GM19395 (cell line): ENCODE data around the gene FHAD1.

Experiments
- ATAC-seq: cut with Tn5 transposase; IDR thresholded peaks from one replicate; pipeline ENCODE4 v1.9.1; 2021; ENCODE audit warnings: mild to moderate bottlenecking, moderate library complexity; ENCODE audit not compliant: unreplicated experiment

Gene FHAD1

DNA sequence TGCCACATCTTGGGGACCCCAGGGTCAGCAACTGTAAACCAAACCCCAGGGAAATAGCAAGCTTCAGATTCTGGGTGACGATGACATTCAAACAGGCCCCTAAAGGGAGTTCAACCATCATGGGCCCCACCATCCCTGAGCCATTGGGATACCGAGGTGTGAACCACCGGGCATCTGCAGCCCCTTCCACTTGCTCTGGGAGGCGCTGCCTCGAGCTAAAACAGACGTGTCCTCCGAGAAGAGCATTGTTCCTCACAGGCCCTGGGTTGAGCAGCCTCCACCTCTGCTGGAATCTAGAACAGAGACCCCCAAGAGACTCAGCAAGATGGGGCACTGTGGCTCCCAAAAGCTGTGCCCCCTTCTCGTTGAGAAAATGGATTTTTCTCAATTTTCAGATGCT lies 143.6 kb downstream of the FHAD1 start:
- no peak for ATAC-seq

DNA sequence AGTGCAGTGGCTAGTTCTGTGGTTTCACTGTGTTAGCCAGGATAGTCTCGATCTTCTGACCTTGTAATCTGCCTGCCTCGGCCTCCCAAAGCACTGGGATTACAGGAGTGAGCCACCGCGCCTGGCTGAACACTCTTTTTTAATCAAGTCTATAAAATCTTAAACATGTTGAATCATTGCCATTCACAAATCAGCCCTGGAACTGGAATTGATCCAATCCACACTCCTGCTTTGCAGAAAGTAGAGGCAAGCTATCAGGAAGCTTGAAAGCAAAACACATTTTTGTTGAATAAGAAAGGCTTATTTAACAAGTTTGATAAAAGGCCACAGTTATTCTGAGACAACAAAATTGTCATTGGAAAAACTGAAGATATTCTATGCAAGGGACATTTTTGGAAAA lies 144.3 kb downstream of the FHAD1 start:
- no peak for ATAC-seq

DNA sequence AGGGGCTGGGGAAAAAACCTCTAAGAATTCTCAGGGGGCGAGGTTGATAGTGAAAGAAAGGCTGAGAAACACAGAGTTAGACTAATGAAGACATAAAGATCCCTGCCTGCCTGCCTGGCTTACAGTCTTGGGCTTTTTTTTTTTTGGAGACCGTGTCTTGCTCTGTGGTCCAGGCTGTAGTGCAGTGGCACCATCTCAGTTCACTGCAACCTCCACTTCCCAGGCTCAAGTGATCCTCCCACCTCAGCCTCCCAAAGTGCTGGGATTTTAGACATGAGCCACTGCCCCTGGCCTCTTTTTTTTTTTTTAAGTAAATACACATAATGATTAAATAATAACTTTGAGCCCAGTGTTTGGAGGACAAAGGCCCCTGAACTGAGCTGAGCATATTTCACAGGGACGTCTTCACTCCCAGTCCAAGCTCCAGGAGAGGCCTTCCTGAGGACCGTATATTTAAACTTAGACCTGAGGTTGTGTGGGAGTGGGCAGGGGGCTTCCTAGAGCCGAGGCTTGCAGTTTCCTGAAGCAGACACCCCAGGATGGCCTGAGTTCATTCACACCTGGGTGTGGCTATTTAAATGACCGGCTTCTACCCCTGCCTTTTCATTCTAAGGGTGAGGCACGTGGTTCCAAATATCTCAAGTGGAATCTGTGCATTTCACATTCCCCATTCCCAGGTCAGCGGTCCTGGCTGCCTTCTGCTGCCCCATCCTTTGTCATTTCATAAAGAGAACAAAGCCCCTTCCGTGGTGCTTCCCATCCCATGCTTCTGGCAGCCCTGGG lies 146.6 kb downstream of the FHAD1 start:
- ATAC-seq = no peak

DNA sequence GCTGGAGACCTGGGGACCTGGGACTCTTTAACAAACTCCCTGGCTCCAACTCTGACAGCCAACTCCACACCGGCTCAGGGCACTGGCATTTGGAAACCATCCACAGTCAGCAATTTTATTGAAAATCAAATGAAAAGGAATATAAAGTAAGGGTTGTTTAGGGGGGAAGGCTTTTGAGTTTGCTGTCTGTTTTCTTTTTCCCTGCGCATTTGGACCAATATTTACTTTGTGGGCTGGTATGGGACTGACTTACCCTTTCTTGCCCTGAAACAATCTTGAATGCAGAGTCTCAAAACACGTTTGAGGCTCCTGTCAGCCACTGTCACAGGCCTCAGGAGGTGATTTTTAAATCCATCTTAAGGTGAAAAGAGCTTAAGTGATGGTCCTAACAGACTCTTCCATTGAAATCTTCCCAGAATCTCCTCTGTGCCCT lies 147.3 kb downstream of the FHAD1 start:
- no peak for ATAC-seq

DNA sequence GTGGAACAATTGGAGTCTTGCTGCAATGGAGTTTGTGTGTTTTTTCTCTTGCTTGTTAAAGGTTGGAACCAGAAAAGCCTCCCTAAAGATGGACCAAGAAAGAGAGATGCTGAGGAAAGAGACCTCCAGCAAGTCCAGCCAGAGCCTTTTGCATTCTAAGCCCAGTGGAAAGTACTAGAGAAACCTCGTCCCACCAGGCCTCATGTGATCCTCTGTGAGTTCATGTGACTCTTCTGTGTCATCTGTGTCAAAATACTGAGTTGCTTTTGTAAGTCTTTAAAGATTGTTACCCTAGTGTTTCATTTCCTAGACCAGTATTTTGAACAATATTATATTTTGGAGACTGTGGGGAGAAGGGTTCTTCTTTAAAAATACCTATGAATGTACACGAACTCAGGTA lies 150.2 kb downstream of the FHAD1 start:
- ATAC-seq = no peak

DNA sequence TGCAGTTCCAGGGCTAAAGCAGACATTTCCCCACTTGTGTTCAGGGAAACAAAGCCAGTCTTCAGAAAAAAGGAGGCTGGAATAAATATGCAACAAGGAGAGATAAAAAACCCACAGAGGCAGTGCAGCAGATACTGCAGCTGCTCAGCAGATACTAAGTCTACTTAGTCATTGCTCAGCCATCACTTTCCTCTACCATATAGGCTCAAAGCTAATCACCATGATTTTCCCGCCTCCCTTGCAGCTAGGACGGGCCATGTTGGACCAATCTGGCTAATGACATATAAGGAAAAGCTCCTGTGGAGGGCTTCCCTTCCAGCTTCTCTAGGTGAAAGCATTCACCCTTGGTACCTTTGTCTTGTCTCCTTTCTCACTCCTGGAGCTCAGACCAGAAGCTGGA lies 152.7 kb downstream of the FHAD1 start:
- no peak for ATAC-seq

DNA sequence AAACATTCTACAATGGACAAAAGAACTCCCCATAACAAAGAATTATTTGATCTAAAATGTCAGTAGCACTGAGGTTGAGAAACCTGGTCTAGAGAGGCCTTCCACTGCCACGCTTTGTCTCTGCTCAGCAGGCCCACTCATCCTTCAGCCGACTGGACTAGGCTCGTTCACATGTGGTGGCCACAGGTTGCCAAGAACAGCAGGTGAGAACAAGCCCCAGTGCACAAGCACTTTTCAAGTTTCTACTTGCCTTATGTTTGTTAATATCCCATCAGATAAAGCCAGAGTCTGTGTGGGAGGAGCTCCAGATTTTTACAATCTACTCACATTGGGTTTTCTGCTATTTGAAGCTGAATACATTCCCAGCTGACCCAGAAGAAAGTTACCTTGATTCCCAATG lies 153.6 kb downstream of the FHAD1 start:
- ATAC-seq = no peak

DNA sequence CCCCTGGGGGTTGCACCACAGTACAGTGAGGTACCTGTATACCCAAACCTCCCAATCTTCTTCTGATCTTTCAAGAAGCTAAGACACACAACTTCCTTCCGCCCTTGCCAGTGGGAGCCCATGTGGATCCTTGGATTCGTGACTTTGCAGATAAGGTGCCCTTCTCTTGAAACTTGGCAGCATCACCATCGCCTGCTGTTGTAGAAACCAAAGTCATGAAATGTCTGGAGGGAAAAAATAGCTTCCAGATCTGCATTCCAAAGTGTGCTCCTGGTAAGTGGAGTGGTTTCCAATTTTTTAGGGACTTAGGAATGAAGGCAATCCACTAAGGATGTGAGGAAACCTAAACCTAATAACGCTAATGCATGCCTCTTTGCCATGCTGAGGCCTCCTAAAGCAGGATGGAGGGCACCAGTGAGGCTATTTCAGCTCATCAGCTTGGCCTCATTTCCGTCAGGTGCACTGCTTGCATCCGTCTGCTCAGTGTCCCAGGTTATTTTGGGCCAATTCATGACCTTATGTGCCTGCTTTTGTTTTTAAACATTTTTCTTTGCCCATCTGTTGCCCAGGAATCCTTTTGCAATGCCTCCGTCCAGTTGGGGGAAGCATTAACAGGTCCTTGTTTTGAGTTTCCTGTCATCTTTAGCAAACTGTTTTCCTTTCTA lies 154.5 kb downstream of the FHAD1 start:
- ATAC-seq = no peak

DNA sequence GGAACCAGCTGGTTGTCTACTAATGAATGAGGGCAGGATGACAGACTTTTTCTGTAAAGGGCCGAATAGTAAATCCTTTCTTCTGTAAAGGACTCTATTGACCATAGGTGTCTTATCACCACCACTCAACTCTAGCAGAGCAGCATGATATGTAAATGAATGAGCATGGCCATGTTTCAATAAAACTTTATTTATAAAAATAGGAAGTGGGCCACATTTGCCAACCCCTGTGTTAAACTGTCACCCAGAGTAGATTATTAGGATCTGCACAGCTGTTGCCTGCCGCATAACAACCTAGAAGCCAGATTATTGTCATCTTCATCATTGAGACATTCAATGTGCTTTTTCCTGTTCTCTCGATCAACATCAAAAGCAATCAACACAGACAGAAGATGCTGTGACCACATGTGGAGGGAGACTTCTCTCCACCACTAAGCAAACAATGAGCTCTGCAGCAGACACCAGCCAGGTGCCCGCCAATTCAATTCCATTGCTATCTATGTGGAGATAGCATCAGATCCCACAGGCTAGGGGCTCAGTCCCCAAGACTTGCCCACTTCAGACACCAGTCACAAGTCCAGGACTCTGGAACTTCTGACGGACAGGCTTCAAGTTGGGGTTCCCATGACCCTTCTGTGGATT lies 155.9 kb downstream of the FHAD1 start:
- ATAC-seq = no peak

DNA sequence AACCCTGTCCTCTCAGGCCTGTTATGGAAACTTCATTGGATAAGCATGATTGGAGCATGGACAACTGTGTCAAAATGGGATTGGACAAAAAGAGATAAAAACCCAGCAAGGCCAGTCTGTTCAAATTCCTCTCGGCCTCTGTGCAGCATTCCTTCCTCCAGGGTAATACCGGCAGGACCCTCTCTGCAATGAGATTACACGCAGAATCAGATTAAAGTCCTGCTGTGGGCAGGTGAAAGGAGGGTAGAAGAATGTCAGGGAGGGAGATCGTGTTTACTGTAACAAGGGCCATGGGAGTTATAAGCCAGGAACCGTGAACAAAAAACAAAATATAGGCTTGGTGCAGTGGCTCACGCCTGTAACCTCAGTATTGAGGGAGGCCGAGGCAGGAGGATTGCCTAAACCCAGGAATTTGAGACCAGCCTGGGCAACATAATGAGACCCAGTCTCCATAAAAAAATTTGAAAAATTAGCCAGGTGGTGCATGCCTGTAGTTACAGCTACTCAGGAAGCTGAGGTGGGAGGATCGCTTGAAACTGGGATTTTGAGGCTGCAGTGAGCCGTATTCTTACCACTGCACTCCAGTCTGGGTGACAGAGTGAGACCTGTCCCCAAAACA lies 157.0 kb downstream of the FHAD1 start:
- no peak for ATAC-seq

DNA sequence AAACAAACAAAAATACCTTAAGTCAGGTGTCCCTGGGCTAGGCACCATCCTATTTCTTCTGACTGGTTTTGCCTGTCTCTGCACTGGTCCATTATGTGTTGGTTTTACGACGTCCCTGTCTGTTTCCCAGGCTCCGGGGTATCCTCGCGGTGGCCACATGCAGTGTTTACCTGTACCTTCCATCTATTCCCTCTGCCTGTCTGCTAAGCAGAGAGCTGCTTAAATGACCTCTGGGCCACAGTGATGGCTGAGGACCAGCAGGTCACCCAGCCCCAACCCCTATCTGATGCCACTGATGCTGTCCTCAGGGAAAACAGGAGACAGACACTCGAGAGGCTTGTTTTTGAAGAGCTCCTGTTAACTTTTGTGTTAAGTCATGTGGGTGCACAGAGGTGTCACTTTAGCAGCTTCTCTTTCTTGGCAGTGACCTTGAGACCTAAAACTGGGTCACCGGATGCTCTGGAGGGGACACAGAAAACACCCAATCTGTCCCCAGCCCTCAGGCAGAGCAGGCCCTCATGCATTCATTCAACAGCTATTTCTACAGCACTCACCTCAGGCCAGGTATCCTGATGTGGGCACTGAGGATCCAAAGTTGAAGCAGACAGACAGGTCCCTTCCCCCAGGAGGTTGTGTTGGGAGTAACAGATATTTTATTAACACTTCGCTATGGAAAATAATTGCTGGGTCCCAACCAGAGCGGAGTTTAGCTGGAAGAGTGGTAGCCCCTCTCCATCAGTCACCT lies 158.3 kb downstream of the FHAD1 start:
- ATAC-seq = no peak

DNA sequence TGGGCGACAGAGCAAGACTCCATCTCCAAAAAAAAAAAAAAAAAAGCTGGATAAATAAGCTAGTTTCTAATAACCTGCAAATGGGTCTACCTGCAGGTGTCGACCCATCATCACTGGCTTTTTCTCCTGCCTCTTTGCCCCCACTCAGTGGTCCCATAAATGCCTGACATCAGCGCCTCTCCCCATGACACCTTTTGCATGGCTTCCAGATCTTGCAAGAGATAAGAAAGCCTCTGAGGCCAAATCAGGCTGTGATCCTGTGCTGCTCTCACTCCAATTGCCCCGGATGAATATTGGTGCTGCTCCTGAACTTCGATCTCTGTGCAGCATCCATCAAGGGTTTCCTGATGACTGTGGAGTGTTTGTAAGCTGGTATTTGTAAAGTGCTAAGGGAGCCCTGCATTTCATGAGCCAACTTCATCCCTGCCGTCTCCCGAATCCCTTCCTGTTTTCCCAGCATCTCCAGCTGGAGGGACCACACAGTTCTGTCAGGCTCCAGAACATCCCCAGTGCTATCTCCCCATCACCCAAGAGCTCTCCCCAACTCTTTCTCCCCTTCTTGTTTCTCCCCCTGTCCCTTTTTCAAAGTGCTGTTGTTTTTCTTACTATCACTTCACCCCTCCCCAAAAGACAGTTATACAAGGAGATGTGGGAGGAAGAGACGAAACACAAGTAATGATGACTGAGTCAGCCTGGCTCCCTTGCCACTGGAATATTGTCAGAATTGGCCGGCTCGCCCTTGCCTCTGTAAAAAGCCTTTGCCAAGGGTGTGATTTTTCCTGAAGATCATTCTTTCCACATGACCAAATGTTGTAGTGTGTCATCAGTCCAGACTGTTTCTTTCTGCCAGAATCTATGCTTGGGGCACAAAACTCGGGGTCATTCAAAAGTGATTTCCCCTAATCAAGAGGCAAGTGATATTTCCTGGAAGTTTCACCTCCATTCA lies 159.9 kb downstream of the FHAD1 start:
- ATAC-seq = no peak

DNA sequence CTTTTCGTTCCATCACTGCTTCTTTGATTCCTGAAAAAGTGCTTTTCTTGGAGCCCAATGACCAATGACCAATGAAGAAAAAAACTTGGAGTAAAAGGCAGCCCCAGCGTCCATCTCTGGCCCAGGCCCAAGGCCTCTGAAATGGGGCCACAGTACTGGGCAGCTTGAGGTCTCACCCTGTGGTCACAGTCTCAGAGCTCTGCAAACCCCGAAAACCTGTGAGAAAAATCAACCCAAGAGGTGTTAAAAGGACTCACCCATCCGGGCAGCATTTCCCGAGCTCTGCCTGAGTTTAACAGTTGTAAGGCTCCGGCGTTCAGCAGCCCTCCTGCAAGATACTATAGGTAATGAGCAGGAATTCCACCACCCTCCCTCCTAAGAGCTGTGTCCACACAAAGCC lies 160.6 kb downstream of the FHAD1 start:
- no peak for ATAC-seq

DNA sequence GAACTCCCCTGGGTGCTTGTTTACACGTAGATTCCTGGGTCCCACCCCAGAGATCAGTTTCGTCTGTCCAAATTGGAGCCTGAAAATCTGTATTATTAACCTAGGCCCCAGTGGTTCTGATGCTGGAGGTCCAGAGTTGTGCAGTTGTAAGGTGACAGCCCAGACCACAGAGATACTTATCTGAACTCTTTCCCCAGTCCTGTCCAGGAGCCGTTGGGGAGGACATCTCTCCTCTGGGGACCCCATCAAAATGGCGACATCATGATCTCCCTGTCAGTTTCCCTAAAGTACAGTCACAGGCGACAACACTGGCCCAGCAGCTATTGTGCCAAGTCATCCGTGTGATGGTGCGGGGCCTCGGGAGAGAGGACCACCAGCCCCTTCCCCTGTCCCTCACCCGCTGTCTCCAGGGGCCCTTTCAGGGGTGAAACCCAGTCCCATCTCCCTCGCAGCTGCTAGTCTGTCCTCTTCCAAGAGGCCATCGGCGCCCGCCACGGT lies 161.9 kb downstream of the FHAD1 start:
- ATAC-seq = no peak

DNA sequence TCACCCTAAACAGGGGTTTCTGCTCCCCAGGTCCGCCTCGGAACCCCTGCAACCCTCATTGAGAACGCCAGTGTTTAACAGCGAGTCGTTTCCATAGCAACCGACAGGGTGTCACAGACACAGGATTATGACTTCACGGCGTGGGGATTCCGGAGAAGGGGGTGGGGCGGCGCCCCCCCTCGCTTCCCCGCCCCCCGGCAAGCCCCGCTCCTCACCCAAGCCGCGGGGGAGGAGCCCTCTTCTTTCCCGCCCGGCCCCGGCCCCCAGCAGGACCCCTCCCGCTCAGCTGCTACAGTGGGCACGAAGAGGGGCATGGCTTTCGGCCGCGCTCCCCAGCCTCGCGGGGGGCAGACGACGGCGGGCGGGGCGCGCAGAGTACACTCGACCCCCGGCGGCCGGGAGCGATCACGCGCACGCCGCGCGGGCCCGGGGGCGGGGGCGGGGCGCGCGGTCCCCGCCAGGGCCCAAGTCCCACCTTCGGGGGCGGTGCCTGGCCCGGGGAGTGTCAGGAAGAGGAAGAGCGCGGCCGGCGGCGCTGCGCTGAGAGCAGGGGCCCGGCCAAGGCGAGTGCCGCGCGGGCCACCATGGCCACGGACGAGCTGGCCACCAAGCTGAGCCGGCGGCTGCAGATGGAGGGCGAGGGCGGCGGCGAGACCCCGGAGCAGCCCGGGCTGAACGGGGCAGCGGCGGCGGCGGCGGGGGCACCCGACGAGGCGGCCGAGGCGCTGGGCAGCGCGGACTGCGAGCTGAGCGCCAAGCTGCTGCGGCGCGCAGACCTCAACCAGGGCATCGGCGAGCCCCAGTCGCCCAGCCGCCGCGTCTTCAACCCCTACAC lies 162.6 kb downstream of the FHAD1 start, which contains the start of gene EFHD2:
Gene EFHD2 (plus strand): TSS at position 501 of the 835 bp plus-strand sequence. CDS start 84 bp downstream, at position 585.
- ATAC-seq = peak; percentile 79

DNA sequence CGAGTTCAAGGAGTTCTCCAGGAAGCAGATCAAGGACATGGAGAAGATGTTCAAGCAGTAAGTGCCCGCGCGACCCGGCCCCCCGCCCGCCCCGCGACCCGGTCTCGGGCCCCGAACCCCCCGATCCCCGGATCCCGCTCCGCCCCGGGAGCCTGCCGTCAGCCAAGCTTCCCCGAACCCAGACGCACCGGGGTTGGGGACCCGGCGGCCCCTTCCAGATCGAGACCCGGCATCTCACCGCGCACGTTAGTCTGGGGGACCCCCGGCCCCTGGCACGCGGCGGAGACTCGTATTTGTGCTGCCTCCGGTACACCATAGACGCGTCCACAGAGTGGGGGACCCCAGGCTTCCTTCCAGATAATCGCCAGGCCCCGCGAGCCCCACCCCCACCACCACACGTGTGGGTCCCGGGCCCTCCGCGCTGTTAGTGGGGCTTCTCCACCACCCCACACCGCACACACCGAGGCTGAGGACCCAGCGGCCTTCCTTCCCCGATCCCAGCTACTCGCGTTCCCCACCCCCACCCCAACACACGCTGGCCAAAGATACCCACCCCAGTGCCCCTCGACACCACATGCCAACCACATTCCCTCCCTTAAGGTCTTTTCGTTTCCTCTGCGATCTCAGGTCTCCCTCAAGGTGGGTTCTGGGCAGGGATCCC lies 163.3 kb downstream of the FHAD1 start:
- no peak for ATAC-seq

DNA sequence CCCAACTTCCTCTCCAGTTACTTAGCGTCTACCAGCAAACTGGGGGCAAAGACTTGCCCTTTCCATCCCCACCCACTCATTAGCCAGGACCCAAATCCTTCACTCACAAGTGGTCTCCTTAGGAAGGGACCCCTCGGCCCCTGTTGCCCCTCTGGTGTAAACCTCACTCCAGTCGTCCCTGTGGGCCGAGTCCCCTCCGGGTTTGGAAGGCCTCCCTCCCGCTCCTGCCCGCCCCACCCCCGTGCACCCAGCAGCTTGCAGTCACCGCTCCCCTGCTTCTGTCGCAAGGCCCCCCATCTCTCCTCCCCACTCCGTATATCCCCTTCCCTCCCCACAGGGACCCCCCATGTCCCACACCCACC lies 163.8 kb downstream of the FHAD1 start:
- no peak for ATAC-seq

DNA sequence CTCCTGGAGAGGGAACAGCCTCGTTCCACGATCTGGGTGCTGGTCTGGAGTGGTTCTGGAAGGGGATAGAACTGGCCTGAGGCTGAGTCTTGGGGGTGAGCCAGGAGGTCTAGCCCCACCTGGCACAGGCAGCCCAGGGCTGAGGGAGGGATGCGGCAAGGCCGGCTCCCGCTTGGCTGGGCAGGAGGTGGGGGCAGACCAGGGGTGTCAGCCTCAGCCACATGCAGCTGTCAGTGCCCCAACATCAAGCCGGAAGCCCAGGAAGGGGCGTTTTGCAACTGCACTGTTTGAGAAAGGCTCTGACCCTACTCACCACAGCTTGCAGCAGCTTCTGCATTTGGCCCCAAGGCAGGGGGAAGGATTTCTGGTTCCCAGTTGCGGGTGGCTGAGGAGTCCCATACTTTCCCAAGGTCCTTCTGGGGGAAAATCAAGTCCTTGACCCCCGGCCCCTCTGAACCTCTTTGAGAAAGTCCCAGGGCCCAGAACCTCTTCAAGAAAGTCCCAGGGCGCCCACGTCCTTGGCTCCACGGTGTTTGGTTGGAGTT lies 164.6 kb downstream of the FHAD1 start:
- ATAC-seq = peak; percentile 65
